HG03103 (cell line): ENCODE results near the gene SMTN.
"Not testable (repeated sequence)": the region's sequence is repeated elsewhere in the genome, so short reads cannot be mapped to it uniquely, and the experiment has no call there.

Experiments
- ATAC-seq: cut with Tn5 transposase; IDR thresholded peaks from one replicate; pipeline ENCODE4 v1.9.1; 2021; ENCODE audit warnings: low read depth; ENCODE audit not compliant: unreplicated experiment

SMTN gene

DNA sequence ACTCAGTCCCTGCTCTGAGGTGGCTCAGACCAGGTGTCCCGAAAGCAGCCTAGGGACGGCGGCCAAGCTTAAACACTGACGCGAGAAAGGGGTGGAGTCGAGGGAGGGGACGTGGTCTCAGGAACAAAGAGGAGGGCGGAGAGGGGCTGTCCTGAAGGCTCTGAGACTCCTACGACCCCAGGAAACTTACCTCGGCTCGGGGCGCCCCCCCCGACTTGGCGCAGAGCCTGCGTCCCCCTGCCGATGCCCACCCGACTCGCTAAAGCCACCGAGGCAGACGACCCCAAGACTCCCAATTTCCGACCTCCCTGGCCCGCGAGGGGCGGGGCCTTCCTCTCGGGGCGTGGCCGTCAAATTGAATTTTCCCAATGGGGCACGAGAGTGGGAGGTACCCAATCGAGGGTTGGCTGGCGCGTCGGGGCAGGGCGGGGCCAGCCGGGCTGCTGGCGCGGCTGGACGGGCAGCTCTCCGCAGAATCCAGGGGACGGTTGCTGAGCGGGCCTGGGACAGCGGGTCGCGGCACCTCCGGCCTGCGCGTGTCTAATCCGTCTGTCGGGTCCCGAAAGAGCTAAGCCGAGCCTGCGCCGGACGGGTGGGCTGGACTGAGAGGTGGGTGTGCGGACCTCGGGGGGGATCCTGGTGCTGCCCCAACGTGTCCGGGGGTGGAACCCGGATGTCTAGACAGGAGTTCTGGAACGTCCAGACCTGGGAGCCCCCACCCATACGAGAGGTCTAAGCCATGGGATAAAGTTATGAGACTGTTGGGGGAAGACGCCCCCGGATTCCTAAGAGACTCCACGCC is at the start of gene SMTN:
TSS of gene SMTN (plus strand) at position 471 of the 802 bp plus-strand sequence. CDS start 1,941 bp downstream, outside the sequence.
- peak; percentile 58 for ATAC-seq

DNA sequence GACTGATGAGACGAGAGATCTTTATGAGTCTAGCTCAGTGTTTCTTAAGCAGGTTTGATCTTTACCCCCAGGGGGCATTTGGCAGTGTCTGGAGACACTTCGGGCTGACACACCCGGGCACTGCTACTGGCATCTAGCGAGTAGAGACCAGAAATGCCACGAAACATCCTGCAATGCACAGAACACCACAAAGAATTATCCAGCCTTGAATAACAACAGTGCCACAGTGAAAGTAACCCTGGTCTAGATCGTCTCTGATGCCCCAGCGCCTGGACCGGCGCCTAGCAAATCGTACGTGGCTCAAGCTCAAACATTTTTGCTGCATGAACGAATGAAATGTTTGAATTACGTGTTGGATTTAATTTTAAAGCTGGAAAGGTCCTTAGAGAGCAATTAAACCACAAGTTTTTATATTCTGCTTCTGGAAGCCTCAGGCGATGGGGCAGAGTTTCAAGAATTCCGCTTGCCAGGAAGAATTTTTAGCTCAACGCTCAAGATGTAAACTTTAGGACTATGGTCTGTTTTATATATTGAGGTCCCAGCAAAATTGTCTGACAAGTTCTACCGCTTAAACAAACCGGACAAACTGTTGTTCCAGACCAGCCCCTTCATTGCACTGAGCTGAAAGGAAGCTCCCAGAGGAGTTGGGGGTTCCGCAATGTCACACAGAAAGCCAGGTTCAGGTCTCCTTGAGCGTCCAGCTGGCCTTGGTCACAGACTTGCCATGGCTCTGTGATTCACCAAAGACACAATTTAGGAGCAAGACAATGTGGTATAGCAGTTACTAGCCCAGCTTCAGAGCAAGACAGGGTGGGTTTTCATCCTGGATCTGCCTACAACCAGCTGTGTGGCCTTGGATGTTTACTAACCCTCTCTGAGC is 44.2 kb upstream of the SMTN start:
- ATAC-seq = no peak

DNA sequence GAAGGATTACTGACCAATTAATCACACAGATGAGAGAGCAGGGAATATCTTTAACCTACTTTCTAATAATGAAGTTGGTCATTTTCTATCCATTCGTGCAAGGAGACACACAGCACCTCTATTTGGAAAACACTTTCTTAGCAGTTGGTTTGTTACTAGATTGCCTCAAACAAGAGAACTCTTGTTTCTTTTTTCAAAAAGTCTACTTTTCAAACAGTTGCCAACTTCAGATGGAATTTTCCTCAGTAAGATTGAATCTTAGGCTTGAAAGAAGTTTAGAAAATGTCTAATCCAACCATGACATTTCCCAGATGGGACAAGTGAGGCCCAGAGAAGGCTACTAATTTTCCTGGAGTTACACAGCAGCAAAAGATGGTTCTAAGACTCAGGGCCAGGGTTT is 42.4 kb upstream of the SMTN start:
- ATAC-seq = no peak

DNA sequence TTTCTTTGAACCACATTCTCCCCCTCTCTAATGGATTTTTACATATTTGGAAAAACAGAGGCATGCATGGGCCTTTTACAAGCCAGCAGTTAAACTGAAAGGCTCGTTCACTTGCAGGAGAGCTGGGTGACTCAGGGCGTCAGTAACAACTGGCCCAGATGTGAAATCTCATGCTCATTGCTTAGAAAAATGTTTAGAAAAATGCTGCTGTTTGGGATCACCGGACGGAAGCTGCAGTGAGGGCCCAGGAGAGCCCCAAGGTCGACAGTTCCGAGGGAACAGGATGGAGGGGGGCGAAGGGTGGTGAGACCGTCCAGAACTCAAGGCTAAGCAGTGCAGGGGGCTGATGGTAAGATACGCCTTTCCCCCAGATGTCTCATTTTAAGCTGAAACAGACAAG is 41.7 kb upstream of the SMTN start:
- ATAC-seq = no peak

DNA sequence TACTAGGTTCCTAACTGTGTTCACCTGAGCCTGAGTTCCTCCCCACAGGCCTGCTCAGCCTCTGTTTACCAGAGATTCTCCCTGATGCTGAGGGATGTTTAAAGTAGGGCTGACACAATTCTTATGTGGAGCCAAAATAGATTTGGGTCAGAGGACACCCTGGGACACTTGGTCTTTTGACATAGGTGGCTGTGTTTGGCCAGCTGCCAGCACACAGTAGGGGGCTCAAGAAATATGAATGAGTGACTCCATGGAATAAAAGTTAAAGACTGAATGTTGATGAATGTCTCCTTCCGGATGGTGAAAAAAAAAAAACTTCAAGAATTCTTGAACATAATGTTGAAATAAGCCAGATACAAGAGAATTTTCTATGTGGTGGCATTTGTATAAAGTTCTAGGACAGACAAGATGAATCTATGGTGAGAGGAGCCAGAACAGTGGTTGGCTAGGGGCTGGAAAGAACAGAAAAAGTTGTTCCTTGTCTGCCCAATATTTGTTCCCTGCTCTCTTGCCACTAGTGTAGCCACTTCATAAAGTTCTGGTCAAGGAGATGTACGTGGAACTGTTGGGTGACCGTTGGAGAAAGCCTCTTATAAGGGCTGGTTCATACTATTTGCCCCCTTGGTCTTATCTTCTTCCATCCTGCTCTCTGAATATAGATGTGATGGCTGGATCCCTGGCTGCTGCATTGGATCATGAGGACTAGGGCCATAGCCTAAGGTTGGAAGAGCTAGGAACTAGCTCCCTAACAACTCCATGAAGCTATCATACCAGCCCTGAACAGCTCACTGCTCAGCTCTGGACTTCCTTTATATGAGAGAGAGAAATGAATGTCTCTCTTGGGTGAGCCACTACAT is 40.3 kb upstream of the SMTN start:
- ATAC-seq = no peak

DNA sequence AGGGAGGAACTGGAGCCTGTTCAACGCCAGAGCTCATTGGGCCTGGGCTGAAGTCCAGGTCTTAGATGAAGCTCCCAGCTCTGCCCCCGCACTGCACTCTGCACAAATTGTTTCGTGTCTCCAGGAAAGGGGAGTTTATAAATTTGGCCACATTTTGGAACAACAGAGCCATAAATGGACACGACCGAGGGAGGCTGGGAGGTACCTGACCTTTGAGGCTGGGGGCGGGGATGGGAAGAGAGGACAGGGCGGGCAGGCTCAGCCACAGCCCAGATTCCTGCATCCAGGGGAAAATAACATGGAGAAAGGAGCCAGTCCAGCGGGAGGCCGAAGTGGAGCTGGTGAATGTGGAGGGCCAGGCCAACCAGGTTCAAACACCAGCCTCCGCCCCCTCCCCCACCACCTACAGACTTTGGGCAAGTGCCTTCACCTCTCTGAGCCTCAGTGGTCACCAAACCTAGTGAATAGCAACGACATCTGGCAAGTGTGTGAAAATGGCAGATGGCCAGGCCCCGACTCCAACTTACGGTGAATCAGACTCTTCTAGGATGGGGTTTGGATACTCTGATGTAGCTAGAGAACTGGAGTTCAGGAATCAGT is 36.8 kb upstream of the SMTN start:
- ATAC-seq = no peak

DNA sequence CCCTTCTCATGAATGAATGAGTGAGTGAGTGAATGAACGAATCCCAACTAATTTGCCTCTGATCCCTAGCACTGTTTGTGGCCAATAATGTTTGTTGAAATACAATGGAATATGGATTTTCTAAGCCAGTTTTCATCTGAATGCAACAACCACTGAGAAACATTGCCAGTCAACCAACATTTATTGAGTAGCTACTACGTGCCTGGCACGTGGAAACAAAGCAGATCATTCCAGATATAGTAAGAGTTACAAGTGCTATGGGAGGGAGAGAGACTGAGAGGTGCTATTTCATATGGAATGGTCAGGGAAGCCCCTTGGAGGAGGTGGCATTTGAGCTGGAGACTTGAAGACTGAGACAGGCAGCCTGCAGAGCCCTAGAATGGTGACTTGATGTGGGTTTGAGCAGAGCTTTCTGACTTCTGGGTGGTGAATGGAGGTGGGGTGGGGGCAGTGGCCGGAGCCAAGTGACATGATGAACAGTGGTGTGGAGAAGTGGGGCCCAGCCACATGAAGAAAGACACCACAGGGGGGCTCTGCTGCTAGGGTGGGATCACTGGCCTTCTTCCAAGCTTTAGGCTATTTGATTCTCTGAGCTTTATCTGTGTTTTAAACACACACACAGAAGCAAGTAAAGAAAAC is 35.1 kb upstream of the SMTN start:
- no peak for ATAC-seq

DNA sequence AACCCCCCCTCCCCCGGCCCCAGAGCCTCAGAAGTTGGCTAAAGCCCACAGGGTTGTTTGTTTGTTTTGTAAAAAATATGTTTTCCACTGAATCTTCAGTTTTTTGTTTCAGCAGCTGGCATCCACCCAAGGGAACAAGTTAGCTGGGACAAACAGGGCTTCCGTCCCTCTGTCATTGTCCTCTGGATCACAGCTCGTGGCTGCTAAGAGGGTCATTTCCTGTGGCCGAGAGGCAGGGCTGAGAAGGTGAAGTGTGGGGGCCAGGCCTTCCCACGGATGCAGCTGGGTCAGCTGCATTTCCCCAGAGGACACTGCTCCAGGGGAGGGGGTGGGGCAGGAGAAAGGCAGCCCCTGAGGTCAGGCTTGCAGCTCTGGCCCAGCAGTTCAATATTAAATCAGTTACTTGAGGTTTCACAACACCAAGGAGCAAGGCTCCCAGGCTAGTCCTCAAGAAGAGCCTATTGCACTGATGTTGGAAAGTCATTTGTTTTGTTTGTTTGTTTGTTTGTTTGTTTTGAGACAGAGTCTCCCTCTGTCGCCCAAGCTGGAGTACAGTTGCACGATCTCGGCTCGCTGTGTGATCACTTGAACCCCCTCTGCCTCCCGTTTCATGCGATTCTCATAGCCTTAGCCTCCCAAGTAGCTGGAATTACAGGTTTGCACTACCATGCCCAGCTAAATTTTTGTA is 34.4 kb upstream of the SMTN start:
- ATAC-seq = no peak

DNA sequence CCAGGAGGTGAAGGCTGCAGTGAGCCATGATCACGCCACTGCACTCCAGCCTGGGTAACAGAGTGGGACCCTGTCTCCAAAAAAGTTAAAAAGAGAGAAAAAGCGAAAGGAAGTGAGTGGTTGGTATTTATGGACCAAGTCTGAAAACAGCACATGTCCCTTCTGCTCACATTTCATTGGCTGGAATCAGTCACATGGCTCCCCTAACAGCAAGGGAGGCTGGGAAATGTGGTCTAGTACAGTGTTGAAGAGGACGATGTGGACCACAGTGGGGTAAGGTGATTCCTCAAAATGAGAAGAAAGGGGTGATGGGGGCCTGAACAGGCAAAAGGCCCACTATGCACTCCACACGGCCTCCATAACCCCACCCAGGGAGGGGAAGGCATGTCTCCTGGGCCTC is 32.5 kb upstream of the SMTN start:
- no peak for ATAC-seq

DNA sequence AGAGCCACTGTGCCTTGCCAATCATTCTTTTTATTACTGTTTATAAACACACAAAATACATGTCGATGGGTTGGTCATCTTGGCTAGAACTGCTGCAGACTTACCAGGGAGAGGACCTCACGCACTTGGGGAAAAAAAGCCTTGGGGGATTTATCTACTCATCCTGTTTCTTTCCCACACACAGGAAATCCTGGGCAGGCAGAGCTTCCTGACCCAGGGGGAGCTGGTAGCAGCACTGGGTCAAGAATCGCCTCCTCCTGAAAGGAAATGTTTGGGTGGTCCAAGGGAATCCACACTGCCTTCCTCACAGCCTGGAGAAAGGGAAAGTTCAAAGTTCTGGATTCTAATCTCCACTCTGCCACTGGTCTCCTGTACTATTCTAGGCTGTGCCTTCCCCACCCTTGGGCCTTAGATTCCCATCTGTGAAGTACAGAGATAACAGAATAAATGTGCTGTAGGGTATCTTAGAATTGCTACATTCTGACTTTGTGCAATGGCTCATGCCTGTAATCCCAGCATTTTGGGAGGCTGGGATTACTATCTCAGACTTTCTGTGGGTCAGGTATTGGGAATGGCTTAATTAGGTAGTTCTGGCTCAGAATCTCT is 31.2 kb upstream of the SMTN start:
- ATAC-seq = no peak

DNA sequence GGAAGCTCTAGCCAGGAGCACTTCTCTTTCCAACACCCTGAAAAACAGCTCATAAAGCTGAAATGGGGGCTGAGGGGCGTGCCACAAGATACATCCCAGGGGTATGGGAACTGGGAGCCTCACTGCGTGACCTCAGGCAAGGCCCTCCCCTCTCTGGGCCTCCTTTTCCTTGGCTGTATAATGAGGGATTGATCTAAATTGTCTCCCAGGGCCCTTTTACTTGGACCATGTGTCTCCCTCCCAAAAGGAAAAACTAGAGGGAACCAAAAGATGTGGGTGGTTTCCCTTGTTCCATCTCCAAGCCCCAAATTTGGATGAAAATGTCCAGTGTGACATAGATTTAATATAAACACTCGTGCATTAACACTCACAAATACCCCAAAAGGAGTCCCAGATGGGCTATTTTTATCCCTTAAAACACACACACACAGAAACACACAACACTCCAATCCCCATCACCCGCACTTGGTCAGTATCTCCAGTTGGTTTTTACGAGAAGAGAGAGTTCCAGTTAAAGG is 25.9 kb upstream of the SMTN start:
- no peak for ATAC-seq

DNA sequence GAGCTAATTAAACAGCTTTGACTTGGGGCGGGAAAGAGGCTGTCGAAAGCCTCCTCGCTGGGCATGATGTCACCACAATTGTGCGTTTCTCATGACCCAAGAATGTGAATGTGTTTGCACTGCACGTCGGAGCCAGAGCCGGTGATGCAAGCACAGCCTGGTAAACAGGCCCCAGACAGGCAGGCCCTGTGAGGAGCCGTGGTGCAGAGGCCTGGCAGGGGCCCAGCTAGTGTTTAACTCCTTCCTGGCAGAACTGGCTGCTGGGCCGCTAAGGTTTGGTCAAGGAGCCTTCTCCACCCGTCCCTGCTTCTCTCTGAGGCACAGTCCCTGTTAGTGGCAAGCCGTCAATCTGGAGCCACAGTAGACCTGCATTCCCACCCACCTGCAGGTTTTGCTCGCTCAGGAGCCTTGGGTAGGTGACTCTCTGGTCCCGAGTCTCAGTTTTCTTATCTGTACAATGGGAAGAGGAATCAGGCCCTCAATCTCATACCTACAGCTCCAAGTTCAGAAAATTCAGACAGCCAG is 25.4 kb upstream of the SMTN start:
- no peak for ATAC-seq

DNA sequence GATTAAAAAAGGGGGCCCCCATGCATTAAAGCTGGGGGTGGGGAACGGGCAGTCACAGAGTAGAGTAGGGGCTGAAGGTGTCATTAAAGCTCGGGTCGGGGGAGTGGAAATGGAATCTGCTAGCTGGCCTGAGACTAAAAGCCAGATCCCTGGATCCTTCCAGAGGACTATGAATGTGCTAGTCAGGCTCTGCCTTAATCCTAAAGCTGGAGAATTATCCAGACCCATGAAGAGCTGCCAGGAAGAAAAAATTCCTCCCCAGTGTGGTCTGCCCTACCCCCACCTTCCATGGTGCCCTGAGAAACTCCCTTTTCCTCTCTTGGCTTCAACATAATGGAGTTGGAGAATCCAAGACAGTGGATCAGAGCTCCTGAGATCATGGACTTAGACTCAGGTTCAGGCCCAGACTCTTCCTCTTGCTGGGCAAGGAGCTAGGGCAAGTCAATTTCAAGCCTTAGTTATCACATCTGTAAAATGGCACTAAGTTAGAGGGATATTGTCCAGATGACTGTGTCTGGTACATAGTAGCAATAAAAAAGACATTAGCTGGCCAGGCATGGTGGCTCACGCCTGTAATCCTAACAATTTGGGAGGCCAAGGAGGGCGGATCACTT is 24.0 kb upstream of the SMTN start:
- ATAC-seq = no peak

DNA sequence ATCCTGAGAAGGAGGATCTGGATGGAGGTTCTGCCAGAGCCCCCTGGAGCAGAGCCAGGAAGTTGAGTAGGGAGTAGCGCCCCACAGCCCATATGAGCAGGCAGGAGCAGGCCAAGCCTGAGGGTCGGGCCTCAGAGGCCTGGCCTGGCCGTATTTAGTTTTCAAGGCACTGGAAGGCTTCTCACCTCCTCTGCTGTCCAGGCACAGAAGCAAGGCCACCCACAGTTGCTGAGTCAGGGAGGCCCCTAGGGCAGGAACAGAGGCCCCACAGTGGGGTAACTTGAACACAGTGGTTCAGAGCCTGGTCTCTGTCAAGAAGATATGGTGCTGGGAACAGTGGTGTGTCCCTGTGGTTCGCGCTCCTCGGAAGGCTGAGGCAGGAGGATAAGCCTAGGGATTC is 21.5 kb upstream of the SMTN start:
- not testable (repeated sequence) for ATAC-seq

DNA sequence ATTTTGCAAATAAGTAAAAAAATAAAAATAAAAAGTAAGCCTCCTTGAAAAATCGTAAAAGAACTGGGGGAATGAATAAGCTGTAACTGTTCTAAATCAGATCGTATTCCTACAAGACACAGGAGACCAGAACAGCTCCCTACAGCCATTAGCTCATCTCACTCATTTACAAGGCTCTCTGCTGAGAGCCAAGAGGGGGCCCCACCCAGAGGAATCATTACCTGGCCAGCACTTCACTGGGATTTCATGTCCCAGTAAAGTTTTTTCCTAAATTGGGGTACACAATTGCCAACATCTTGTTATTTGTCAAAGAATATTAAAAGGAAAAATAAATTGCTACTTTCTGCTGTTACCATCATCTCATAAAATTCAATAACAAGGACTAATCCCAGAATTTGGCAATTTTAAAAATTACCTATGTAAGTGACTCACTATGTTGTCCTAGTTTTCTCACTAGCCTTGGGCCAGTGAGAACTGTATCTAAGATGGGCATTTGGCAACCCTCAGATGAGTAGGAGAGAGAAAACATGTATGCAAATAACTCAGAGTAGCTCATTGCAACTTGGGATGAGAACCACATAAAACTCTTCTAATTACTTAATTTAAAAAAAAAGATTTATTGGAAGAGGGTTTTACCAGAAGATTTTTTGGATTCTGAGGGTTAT is 18.4 kb upstream of the SMTN start:
- no peak for ATAC-seq

DNA sequence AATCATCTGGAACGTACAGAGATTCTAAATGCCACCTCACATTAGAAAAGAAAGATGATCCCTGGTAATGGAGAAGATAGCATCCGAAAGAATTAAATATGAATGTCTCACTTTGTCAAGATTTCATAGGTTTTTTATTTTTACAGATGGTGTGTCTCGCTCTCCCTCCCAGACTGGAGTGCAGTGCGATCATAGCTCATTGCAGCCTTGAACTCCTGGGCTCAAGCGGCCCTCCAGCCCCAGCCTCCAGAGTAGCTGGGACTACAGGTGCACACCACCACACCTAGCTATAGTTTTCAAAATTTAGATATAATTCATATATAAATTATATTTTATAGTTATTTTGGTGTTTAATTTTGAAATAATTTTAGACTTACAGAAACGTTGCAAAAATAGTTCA is 16.7 kb upstream of the SMTN start:
- ATAC-seq = no peak

DNA sequence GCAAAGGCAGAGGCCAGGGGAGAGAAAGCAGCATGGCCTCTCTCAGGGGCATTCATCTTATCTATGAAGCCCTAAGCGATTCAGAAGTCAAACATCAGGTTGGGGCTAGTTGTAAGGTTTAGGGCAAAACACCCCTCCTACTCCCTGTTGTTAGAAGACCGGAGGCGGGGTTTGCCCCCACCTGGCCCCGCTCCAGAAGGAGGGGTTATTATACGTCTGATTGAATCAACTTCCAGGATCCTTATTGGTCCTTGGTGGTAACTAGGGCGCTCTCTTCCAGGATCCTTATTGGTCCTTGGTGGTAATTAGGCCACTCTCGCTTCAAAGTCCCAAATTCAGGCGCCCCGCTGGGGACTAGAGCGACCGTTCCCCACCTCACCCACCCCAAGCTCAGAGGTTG is 12.1 kb upstream of the SMTN start:
- ATAC-seq = no peak
